ENCODE results near the gene METTL14.

The METTL14 gene

DNA sequence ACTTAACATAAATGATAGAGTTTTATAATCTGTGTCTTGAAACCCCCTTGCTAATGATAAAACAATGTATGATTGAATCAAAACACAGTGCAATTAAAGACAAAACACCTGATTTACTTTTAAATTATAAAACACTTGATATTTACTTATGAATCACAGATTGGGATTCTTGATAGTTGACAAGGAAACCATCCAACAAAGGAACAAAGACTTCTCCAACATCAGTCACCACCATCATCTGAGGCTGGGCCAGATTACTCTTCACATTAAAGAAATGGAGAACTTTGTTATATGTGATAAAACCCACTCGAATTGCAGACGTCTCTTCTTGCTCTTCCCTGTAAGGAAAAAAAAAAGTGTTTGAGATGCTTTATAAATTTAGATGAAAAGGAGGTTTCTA is 67.4 kb downstream of the METTL14 start:
- H3K4me1 ChIP-seq (ENCODE audit: control insufficient read depth in 1 of 2, insufficient read depth in 1 of 2, low read depth in 1 of 2, low read length in 1 of 2), result no peaks in the 10 kb centered on the region
- H3K4me3 ChIP-seq (ENCODE audit: low read depth in 1 of 2, low read length in 1 of 2), result no peak overlapping the region
- no peaks in the 10 kb centered on the region for H3K9me3 ChIP-seq
- no peaks in the 10 kb centered on the region for H3K27me3 ChIP-seq
- no peak for TF ChIP-seq CTCF (IDR thresholded peaks at IDR 0.05)
- no peak overlapping the region for H3K27ac ChIP-seq
- peaks cover 39% of the 10 kb centered on the region for H3K36me3 ChIP-seq

- Histone ChIP-seq H3K27ac (no peak overlapping the region), H3K36me3 (peaks cover 40% of the 10 kb centered on the region), H3K4me3 (ENCODE audit: low read depth in 1 of 2, low read length in 1 of 2) (no peak overlapping the region), H3K4me1 (ENCODE audit: control insufficient read depth in 1 of 2, insufficient read depth in 1 of 2, low read depth in 1 of 2, low read length in 1 of 2) (no peaks in the 10 kb centered on the region), H3K27me3 (no peaks in the 10 kb centered on the region), H3K9me3 (no peaks in the 10 kb centered on the region)
- TF ChIP-seq CTCF (IDR thresholded peaks at IDR 0.05), result no peak
Observed at GRCh38 chr4:118753096-118753495, 67.9 kb downstream of the METTL14 start.

GRCh38 chr4:118753685-118754084 is 68.5 kb downstream of the METTL14 start:
- H3K36me3 ChIP-seq, result peaks cover 40% of the 10 kb centered on the region

GRCh38 chr4:118754890-118755289 is 69.7 kb downstream of the METTL14 start:
- Histone ChIP-seq H3K4me1 (ENCODE audit: control insufficient read depth in 1 of 2, insufficient read depth in 1 of 2, low read depth in 1 of 2, low read length in 1 of 2) (no peaks in the 10 kb centered on the region), H3K27ac (no peak overlapping the region), H3K36me3 (peaks cover 36% of the 10 kb centered on the region), H3K4me3 (ENCODE audit: low read depth in 1 of 2, low read length in 1 of 2) (no peak overlapping the region), H3K27me3 (no peaks in the 10 kb centered on the region), H3K9me3 (no peaks in the 10 kb centered on the region)
- no peak for TF ChIP-seq CTCF (IDR thresholded peaks at IDR 0.05)

More at GRCh38 chr4:118753685-118754084, 68.5 kb downstream of the METTL14 start:
- Histone ChIP-seq H3K27me3 (no peaks in the 10 kb centered on the region), H3K4me1 (ENCODE audit: control insufficient read depth in 1 of 2, insufficient read depth in 1 of 2, low read depth in 1 of 2, low read length in 1 of 2) (no peaks in the 10 kb centered on the region), H3K9me3 (no peaks in the 10 kb centered on the region), H3K27ac (no peak overlapping the region), H3K4me3 (ENCODE audit: low read depth in 1 of 2, low read length in 1 of 2) (no peak overlapping the region)
- TF ChIP-seq CTCF (IDR thresholded peaks at IDR 0.05), result no peak

DNA sequence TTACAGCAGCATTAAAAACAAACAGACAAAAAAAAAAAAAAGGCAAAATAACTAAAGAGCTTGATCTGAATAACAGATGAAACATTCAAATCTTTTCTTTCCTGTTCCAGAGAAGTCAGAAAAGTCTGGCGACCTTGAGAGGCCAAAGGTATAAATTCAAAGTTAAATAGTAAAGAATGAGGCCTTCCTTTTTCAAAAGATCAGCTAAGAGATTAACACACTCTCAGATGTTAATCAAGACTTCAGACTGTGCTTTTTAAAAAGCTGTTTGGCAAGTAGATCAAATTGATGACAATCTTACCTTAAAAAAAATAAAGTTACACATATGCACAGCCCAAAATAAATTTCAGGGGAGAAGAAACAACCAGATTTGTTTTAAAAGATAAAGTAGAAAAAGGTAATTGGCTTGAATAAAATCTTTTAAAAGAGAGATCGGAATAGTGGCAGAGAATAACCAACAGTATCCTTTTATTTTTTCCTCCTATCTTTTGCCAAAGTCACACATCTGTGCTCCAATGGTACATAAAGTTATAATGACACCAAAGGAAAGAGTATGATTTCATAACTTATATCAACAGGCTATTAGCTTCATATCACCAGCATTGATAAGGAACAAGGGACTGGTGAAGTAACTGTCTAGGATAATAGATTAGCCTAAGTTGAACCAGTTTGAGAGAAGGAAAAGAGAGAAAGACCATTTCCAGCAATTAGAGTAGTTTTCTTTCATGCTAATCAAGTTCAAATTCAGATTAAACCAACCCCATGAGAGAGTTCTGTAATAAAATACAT is 70.4 kb downstream of the METTL14 start:
- H3K9me3 ChIP-seq, result no peaks in the 10 kb centered on the region
- H3K36me3 ChIP-seq, result peaks cover 29% of the 10 kb centered on the region
- no peak for TF ChIP-seq CTCF (IDR thresholded peaks at IDR 0.05)
- no peaks in the 10 kb centered on the region for H3K4me1 ChIP-seq (ENCODE audit: control insufficient read depth in 1 of 2, insufficient read depth in 1 of 2, low read depth in 1 of 2, low read length in 1 of 2)
- H3K4me3 ChIP-seq (ENCODE audit: low read depth in 1 of 2, low read length in 1 of 2), result no peak overlapping the region
- H3K27ac ChIP-seq, result no peak overlapping the region
- no peaks in the 10 kb centered on the region for H3K27me3 ChIP-seq
